Astrocyte (in vitro differentiated cells and primary cell): ENCODE data around the gene TMEM184B. TPM values are rescaled to one million over a fixed set of nuclear protein-coding genes. Genes with fewer than 3 reads are reported as not detected.
A peak's percentile ranks its signal among the peaks of the same experiment; 100 is the strongest.

Experiments used
- DNase-seq: peaks from one replicate; pipeline ENCODE4 v3.0.0-alpha.2; 2010; ENCODE audit warnings: low read depth
- FAIRE-seq: peaks from 2 replicates; lab custom pipeline; 2011; peaks lifted over from hg19 to GRCh38; lab: Jason Lieb, UNC
- H2AFZ ChIP-seq: 2 replicates; pipeline ENCODE4 v1.6.0; 2012; ENCODE audit warnings: low read depth, low read length, inconsistent platforms
- H3K27ac ChIP-seq: 2 replicates; pipeline ENCODE4 v1.5.1; 2011; ENCODE audit warnings: low read depth, low read length, inconsistent platforms
- H3K27me3 ChIP-seq: 2 replicates; pipeline ENCODE4 v1.6.0; 2011; ENCODE audit warnings: low read length, inconsistent platforms; ENCODE audit not compliant: insufficient read depth
- H3K36me3 ChIP-seq: 2 replicates; pipeline ENCODE4 v1.5.1; 2011; ENCODE audit warnings: low read length, inconsistent platforms; ENCODE audit not compliant: insufficient read depth
- H3K4me1 ChIP-seq: 2 replicates; pipeline ENCODE4 v1.5.1; 2011; ENCODE audit warnings: low read length, inconsistent platforms; ENCODE audit not compliant: insufficient read depth
- H3K4me2 ChIP-seq: 2 replicates; pipeline ENCODE4 v1.6.0; 2012; ENCODE audit warnings: low read length, inconsistent platforms
- H3K4me3 ChIP-seq: 2 replicates; pipeline ENCODE4 v1.5.1; 2011; ENCODE audit warnings: low read depth, mild to moderate bottlenecking, low read length, inconsistent platforms; ENCODE audit not compliant: insufficient read depth
- H3K79me2 ChIP-seq: 2 replicates; pipeline ENCODE4 v1.6.0; 2012; ENCODE audit warnings: mild to moderate bottlenecking, low read length, inconsistent platforms; ENCODE audit not compliant: insufficient read depth
- H3K9ac ChIP-seq: 2 replicates; pipeline ENCODE4 v1.6.0; 2012; ENCODE audit warnings: mild to moderate bottlenecking, low read length, inconsistent platforms
- H3K9me3 ChIP-seq: 2 replicates; pipeline ENCODE4 v1.5.1; 2012; ENCODE audit warnings: low read depth, mild to moderate bottlenecking, low read length, inconsistent platforms; ENCODE audit not compliant: insufficient read depth
- H4K20me1 ChIP-seq: 2 replicates; pipeline ENCODE4 v1.6.0; 2012; ENCODE audit warnings: low read length, inconsistent platforms; ENCODE audit not compliant: insufficient read depth
- H3K27ac Mint-ChIP-seq: one replicate; pipeline ENCODE4 v1.8.0; 2021; ENCODE audit warnings: mild to moderate bottlenecking, mixed read lengths; ENCODE audit not compliant: unreplicated experiment
- H3K27me3 Mint-ChIP-seq: one replicate; pipeline ENCODE4 v1.8.0; 2021; ENCODE audit warnings: low read depth, mixed read lengths; ENCODE audit not compliant: unreplicated experiment
- H3K36me3 Mint-ChIP-seq: one replicate; pipeline ENCODE4 v1.8.0; 2021; ENCODE audit warnings: low read depth, mixed read lengths; ENCODE audit not compliant: unreplicated experiment
- H3K4me1 Mint-ChIP-seq: one replicate; pipeline ENCODE4 v1.8.0; 2021; ENCODE audit warnings: low read depth, mixed read lengths; ENCODE audit not compliant: unreplicated experiment
- H3K4me3 Mint-ChIP-seq: one replicate; pipeline ENCODE4 v1.8.0; 2021; ENCODE audit warnings: mild to moderate bottlenecking, moderate library complexity, mixed read lengths; ENCODE audit not compliant: unreplicated experiment
- H3K9me3 Mint-ChIP-seq: one replicate; pipeline ENCODE4 v1.8.0; 2021; ENCODE audit warnings: mild to moderate bottlenecking, mixed read lengths; ENCODE audit not compliant: unreplicated experiment
- EZH2 ChIP-seq: IDR thresholded peaks from 2 replicates; pipeline ENCODE4 v1.6.1; 2012; ENCODE audit warnings: mild to moderate bottlenecking, low read length, inconsistent platforms; ENCODE audit not compliant: insufficient read depth
- total RNA-seq: library from RNA; stranded (reverse); gene quantifications from 2 replicates; pipeline ENCODE4 v1.2.1, GENCODE V29; 2021
- TF ChIP-seq, protein P1 (sequence below): IDR thresholded peaks from 2 replicates; pipeline ENCODE4 v1.5.1; 2011; ENCODE audit warnings: low read depth, mild to moderate bottlenecking, inconsistent platforms, low read length, moderate library complexity; ENCODE audit not compliant: insufficient read depth

TMEM184B gene
- total RNA-seq, 1 donor from 2014 or later: 109 TPM

DNA sequence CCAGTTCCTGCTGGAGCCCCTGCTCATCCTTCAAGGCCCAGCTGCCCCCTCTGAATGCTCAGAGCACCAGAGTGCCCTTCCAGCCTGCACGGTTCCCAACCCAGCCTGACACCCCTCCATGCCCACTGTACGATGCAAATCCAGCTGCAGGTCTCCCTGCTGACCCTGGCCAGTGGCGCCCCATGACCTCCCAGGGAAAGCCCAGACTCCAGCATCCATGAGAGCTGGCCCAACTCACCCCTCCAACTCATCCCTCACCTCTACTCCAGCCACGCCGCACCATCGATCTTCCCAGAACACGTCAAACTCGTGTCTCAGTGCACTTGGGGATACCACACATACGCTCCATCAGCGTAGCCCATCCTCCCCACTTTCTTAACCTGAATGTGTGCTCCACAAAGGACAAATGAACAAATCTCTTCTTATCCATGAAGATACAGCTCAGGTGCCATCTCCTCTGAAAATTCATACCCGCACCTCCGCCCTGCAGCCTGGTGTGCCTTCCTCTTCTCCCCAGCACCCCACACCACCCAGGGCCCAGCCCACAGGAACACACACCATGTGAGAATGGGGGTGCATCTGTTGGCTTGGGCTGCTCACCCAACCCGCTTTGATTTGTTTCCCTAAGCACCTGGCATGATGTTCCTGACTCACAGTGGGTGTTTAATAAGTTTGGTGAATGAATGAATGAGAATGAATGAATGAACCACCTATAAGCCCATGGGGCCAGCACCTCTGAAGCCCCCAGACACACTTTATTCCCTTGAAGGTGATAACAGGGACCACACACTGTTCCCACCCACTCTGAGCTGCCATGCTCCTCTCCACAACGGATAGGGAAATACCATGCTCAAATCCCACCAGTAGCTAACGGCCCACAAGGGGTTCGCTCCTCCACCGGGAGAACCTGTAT lies 97.3 kb downstream of the TMEM184B start:
- TF ChIP-seq, protein P1, sequence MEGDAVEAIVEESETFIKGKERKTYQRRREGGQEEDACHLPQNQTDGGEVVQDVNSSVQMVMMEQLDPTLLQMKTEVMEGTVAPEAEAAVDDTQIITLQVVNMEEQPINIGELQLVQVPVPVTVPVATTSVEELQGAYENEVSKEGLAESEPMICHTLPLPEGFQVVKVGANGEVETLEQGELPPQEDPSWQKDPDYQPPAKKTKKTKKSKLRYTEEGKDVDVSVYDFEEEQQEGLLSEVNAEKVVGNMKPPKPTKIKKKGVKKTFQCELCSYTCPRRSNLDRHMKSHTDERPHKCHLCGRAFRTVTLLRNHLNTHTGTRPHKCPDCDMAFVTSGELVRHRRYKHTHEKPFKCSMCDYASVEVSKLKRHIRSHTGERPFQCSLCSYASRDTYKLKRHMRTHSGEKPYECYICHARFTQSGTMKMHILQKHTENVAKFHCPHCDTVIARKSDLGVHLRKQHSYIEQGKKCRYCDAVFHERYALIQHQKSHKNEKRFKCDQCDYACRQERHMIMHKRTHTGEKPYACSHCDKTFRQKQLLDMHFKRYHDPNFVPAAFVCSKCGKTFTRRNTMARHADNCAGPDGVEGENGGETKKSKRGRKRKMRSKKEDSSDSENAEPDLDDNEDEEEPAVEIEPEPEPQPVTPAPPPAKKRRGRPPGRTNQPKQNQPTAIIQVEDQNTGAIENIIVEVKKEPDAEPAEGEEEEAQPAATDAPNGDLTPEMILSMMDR: no peak
- TF ChIP-seq EZH2: no peak
- Histone ChIP-seq H3K4me3 (no peak overlapping the region), H3K4me1 (peaks cover 43% of the 10 kb centered on the region), H3K27ac (peak overlapping the region; percentile 31), H3K36me3 (no peaks in the 10 kb centered on the region), H3K9me3 (no peaks in the 10 kb centered on the region), H2AFZ (no peak overlapping the region), H4K20me1 (no peaks in the 10 kb centered on the region), H3K79me2 (no peaks in the 10 kb centered on the region), H3K9ac (peak overlapping the region; percentile 34), H3K27me3 (no peaks in the 10 kb centered on the region), H3K4me2 (peak overlapping the region; percentile 24)
- FAIRE-seq (no peak), DNase-seq (no peak)
- Mint-ChIP-seq H3K4me1 (peaks cover 19% of the 10 kb centered on the region), H3K27me3 (no peaks in the 10 kb centered on the region), H3K4me3 (no peak overlapping the region), H3K36me3 (peaks cover 8% of the 10 kb centered on the region), H3K9me3 (no peaks in the 10 kb centered on the region), H3K27ac (no peak overlapping the region)

DNA sequence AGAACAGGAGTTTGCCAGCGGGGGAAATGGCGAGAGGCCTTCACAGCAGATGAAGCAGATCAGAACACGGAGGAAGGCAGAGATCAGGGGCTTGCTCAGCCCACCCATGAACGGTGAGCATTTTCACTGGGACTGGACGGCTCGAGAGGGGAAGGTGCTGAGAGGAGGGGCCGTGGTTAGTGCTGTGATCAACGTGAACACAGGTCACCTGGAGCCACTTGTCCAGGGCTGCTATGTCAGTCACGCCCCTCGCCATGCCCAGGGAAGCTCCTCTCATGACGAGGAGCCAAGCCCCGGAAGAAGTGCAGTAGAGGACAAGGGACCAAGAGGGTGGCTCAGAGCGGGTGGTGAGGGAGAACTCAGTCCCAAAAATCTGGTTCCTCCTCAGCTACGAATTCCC lies 98.2 kb downstream of the TMEM184B start:
- FAIRE-seq: no peak
- H3K4me3 ChIP-seq: no peak overlapping the region
- H3K27me3 Mint-ChIP-seq: peaks cover 3% of the 10 kb centered on the region
- no peak overlapping the region for H3K9ac ChIP-seq
- peaks cover 34% of the 10 kb centered on the region for H3K4me1 ChIP-seq
- no peaks in the 10 kb centered on the region for H4K20me1 ChIP-seq
- H3K79me2 ChIP-seq: no peaks in the 10 kb centered on the region
- no peak overlapping the region for H2AFZ ChIP-seq
- H3K9me3 Mint-ChIP-seq: no peaks in the 10 kb centered on the region
- TF ChIP-seq, protein P1: no peak
- no peak overlapping the region for H3K27ac ChIP-seq
- DNase-seq: no peak
- peaks cover 8% of the 10 kb centered on the region for H3K36me3 Mint-ChIP-seq
- H3K36me3 ChIP-seq: no peaks in the 10 kb centered on the region
- H3K27ac Mint-ChIP-seq: no peak overlapping the region
- no peaks in the 10 kb centered on the region for H3K9me3 ChIP-seq
- no peaks in the 10 kb centered on the region for H3K27me3 ChIP-seq
- H3K4me2 ChIP-seq: no peak overlapping the region
- H3K4me3 Mint-ChIP-seq: no peak overlapping the region
- peaks cover 11% of the 10 kb centered on the region for H3K4me1 Mint-ChIP-seq

DNA sequence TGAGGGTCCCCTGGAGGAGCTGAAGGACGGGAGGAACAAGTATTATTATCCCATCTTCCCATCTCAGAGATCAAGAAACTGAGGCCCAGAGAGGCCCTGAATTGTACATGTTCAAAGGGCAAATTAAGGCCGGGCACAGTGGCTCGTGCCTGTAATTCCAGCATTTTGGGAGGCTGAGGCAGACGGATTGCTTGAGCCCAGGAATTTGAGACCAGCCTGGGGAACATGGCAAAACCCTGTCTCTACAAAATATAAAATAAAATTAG lies 99.2 kb downstream of the TMEM184B start:
- Histone ChIP-seq H3K9me3 (no peaks in the 10 kb centered on the region), H3K9ac (no peak overlapping the region), H3K4me2 (no peak overlapping the region), H3K36me3 (no peaks in the 10 kb centered on the region), H3K4me1 (peaks cover 32% of the 10 kb centered on the region), H4K20me1 (no peaks in the 10 kb centered on the region), H3K79me2 (no peaks in the 10 kb centered on the region), H3K27me3 (no peaks in the 10 kb centered on the region), H3K4me3 (no peak overlapping the region), H2AFZ (no peak overlapping the region), H3K27ac (no peak overlapping the region)
- H3K27me3 Mint-ChIP-seq: peaks cover 9% of the 10 kb centered on the region
- peaks cover 12% of the 10 kb centered on the region for H3K36me3 Mint-ChIP-seq
- TF ChIP-seq, protein P1: no peak
- no peak for TF ChIP-seq EZH2
- peaks cover 6% of the 10 kb centered on the region for H3K4me1 Mint-ChIP-seq
- no peak overlapping the region for H3K4me3 Mint-ChIP-seq
- DNase-seq: no peak
- no peak for FAIRE-seq
- H3K27ac Mint-ChIP-seq: peak overlapping the region; percentile 41
- no peaks in the 10 kb centered on the region for H3K9me3 Mint-ChIP-seq
